ENCODE measurements around the gene LRRC47.

DNA sequence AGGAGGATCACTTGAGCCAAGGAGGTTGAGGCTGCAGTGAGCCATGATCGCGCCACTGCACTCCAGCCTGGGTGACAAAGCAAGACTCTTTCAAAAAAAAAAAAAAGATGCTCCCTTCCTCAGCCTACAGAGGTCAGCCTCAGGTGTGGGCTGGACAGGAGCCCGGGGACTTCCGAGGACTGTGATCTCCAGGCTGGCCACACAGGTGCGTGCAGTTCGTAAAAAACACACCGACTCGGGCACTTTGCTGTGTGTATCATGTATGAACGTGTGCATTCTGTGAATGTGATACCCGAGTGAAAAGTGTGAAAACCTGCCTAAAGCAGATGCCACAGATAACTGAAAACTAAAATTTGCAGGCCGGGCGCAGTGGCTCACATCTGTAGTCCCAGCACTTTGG, 52.5 kb downstream of the LRRC47 start:
- TF ChIP-seq, protein P1, sequence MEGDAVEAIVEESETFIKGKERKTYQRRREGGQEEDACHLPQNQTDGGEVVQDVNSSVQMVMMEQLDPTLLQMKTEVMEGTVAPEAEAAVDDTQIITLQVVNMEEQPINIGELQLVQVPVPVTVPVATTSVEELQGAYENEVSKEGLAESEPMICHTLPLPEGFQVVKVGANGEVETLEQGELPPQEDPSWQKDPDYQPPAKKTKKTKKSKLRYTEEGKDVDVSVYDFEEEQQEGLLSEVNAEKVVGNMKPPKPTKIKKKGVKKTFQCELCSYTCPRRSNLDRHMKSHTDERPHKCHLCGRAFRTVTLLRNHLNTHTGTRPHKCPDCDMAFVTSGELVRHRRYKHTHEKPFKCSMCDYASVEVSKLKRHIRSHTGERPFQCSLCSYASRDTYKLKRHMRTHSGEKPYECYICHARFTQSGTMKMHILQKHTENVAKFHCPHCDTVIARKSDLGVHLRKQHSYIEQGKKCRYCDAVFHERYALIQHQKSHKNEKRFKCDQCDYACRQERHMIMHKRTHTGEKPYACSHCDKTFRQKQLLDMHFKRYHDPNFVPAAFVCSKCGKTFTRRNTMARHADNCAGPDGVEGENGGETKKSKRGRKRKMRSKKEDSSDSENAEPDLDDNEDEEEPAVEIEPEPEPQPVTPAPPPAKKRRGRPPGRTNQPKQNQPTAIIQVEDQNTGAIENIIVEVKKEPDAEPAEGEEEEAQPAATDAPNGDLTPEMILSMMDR (IDR thresholded peaks at IDR 0.05): no peak
- TF ChIP-seq POLR2AphosphoS5 (IDR thresholded peaks at IDR 0.05) (no peak), POLR2A (IDR thresholded peaks at IDR 0.05) (no peak), EP300 (IDR thresholded peaks at IDR 0.05) (no peak)

Data from stomach (tissue), 4 donors.